Aorta (tissue), 5 donors: ENCODE results near the gene MAL. TPM values are rescaled to one million over a fixed set of nuclear protein-coding genes. Genes with fewer than 3 reads are reported as not detected.

ENCODE experiments used
- ATAC-seq: fragments of 200-7000 bp; cut with Tn5 transposase; one replicate; pipeline ENCODE4 v1.9.1; 2022; ENCODE audit warnings: moderate library complexity; ENCODE audit not compliant: low FRiP score
- DNase-seq, 2 donors: peaks; one replicate each; pipeline ENCODE4 v3.0.0-alpha.2; 2020
- H3K27ac ChIP-seq, 2 donors: one replicate each; pipeline ENCODE4 v1.5.1; 2013; ENCODE audit warnings: low read length in 2 of 2, mild to moderate bottlenecking in 2 of 2, moderate library complexity in 2 of 2, control low read depth in 1 of 2, inconsistent platforms in 1 of 2, low read depth in 1 of 2
- H3K27me3 ChIP-seq, 2 donors: one replicate each; pipeline ENCODE4 v1.6.1; 2013; ENCODE audit warnings: control low read depth in 1 of 2, low read length in 1 of 2, mild to moderate bottlenecking in 1 of 2, moderate library complexity in 1 of 2; ENCODE audit not compliant: insufficient read depth in 2 of 2, control insufficient read depth in 1 of 2
- H3K36me3 ChIP-seq, 2 donors: one replicate each; pipeline ENCODE4 v1.6.1; 2013; ENCODE audit warnings: control low read depth in 1 of 2, low read length in 1 of 2, mild to moderate bottlenecking in 1 of 2; ENCODE audit not compliant: insufficient read depth in 2 of 2, control insufficient read depth in 1 of 2
- H3K4me1 ChIP-seq, 2 donors: one replicate each; pipeline ENCODE4 v1.6.1; 2013; ENCODE audit warnings: low read length in 2 of 2, control low read depth in 1 of 2, mild to moderate bottlenecking in 1 of 2, moderate library complexity in 1 of 2; ENCODE audit not compliant: insufficient read depth in 2 of 2, control insufficient read depth in 1 of 2
- H3K4me3 ChIP-seq, 2 donors: one replicate each; pipeline ENCODE4 v1.5.1; 2013; ENCODE audit warnings: low read length in 2 of 2, control low read depth in 1 of 2, mild to moderate bottlenecking in 1 of 2
- H3K9me3 ChIP-seq: one replicate; pipeline ENCODE4 v1.6.1; 2013; ENCODE audit warnings: mild to moderate bottlenecking, low read length; ENCODE audit not compliant: control insufficient read depth
- WGBS, 2 donors: extraction: QIAGEN DNeasy Blood & Tissue Kit; methylation state at CpG; one replicate each; pipeline ENCODE4 v1.1.7; 2013; 5-methylcytosine and 5-hydroxymethylcytosine counted together
- intact Hi-C, 2 donors: fragments of 100-400 bp; cut with DNase I; formaldehyde crosslinking; loops; one replicate each; pipeline versions ENCODE4 v1.14.2 to v1.15.0; 2022
- polyA plus RNA-seq, 2 donors: library from polyadenylated mRNA; stranded (reverse); fragments of 200-250 nt; gene quantifications; one replicate each; pipeline ENCODE4 v1.2.3, GENCODE V29; 2013
- total RNA-seq, 2 donors: library from RNA; stranded (reverse); fragmentation: NEBNext Ultra II Directional; extraction: Animal tissue kit (Norgen Biotek cat#: 25700); gene quantifications; one replicate each; pipeline ENCODE4 v1.2.1, GENCODE V29; 2021
- donor health status: healthy with polysubstance abuse.
- donor health status: Bipolar disorder and iron deficiency.
- donor health status: DM: no; HTN: no; CAD: no.
- donor health status: DM: no; HTN: no; CAD: no.
- donor health status: DM: yes; HTN: yes; CAD: no.

The MAL gene
- total and polyA plus RNA-seq, 4 donors = 0.49 to 2.0 (median 1.5) TPM

DNA sequence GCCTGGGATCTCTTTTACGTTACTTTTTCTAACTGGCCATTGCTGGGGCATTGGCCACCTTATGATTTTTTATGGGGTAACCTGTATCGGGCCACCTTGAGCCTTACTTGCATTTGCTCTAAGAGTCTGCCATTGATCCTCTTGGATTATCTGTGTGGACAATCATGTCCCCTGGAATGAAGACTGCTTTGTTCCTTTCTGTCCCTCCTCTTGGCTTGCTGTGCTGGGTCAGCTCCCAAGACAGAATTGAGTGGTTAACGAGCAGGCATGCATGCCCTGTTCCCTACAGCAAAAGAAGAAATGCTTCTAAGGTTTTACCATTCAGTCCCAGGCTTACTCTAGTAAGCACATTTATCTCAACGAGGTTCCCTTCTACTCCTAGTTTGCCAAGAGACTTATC lies 46.3 kb downstream of the MAL start:
- WGBS, 2 donors = 75 to 82% methylated on average over 4 of the region's 4 CpGs
- Histone ChIP-seq H3K27me3 (no peaks in the 10 kb centered on the region), H3K27ac (no peak overlapping the region), H3K4me3 (no peak overlapping the region), H3K36me3 (no peaks in the 10 kb centered on the region), H3K9me3 (peaks cover 4% of the 10 kb centered on the region), H3K4me1 (no peaks in the 10 kb centered on the region)
- ATAC-seq = no peak
- intact Hi-C loops = no loop called here
- DNase-seq = no peak

DNA sequence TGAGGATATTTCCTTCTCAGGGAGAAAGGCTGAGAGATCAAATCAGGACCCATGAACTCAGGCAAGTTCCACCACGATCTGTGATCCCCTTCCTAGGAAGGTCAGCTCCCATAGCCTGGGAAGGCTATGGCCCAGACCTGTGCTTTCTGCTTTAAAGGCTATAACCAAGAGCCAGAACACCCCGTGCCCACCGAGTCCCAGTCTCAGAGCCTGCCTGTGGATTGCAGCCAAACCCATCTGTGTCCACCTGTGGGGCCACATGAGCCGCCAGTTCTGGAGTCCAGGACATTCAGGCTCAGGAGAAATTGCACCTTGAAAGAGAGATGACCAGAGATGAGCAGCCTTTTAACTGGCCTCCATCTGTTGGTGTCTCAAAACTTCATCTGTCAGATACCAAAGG lies 46.9 kb downstream of the MAL start:
- ATAC-seq = no peak
- Histone ChIP-seq H3K9me3 (peaks cover 1% of the 10 kb centered on the region), H3K36me3 (no peaks in the 10 kb centered on the region), H3K27me3 (no peaks in the 10 kb centered on the region), H3K27ac (no peak overlapping the region), H3K4me3 (no peak overlapping the region), H3K4me1 (no peaks in the 10 kb centered on the region)
- peak in 1 of 2 donors; percentile 35 for DNase-seq
- intact Hi-C loops = no loop called here
- 73% methylated on average over 4 of the region's 4 CpGs for WGBS, 2 donors

DNA sequence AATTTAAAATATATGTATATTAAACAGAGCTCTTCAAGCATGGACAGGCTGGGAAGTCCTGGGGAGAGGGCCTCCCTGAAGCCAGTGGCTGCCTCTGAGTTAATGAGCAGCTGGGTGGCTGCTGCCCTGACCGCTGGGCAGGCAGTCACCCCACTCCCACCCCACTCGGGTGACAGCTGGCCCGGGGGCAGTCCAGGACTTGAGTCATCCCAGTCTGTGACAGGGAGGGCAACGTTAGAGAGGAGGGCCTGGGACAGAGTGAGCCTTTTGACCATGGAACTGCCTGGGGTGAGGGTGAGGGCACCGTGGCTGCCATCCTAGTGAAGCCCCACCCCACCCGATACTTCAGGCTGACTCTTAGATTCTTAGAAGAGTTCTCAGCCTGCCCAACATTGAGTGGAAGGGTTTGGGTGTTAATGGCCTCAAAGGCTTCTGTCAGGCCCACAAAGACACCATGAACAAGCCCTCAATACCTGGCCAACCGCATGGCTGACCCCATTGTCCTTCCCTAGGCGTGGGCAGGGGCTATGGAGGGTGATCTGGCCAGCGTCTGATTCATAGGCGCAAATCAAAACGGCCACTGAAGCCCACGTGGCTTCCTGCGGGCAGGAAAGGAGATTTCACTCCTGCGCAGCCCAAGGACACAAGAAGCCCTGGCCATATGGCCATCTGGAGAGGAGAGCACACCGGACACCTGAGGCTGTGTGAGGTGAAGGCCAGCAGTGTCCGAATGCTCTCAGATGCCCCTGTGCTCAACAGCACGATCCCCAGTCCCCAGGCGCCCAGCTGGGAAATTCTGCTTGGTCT lies 48.6 kb downstream of the MAL start:
- WGBS, 2 donors = 76 to 83% methylated on average over 18 of the region's 18 CpGs
- Histone ChIP-seq H3K9me3 (no peaks in the 10 kb centered on the region), H3K27me3 (no peaks in the 10 kb centered on the region), H3K27ac (no peak overlapping the region), H3K4me3 (no peak overlapping the region), H3K36me3 (no peaks in the 10 kb centered on the region), H3K4me1 (no peaks in the 10 kb centered on the region)
- intact Hi-C loops = no loop called here
- ATAC-seq (no peak), DNase-seq (peak in 1 of 2 donors; percentile 60)

DNA sequence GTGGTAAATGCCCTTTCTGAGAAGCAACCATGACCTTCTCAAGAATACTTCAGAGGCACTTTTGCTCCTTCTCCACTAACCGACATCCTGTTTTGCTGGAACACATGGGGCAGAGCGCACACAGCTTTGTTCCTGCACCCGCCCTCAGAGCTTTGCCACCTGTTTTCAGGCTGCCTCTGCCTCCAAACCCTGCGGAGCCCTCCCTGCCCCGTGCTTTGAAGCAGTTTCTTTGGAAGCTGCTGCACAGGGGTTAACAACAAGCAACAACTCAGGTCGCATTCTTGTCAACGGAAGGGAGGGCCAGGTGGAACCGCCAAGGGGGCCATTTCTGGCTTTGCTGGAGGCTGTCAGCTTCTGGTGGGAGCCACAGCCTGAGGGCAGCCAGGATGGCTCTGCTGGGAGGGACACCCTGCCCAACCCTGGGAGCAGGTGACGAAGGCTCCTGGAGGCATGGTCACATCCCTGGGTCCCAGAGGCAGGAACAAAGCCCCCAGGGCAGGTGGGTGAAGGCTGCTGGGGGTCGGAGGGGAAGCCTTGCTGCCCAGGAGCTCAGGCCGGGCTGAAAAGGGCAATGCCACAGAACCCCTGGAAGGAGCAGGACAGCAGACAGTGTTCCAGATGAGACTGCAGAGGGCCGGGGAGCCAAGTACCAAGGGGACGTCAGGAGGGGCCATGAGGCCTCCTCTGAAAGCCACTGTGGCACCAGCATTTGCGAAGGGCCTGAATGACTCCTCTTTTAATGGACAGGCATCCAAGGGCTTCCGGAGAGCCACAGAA lies 49.3 kb downstream of the MAL start:
- intact Hi-C loops = no loop called here
- no peaks in the 10 kb centered on the region for H3K36me3 ChIP-seq
- no peak overlapping the region for H3K4me3 ChIP-seq
- H3K27me3 ChIP-seq = no peaks in the 10 kb centered on the region
- no peak for ATAC-seq
- DNase-seq = peak in 1 of 2 donors; percentile 55
- H3K4me1 ChIP-seq = no peaks in the 10 kb centered on the region
- H3K9me3 ChIP-seq = no peaks in the 10 kb centered on the region
- H3K27ac ChIP-seq = no peak overlapping the region
- 71 to 75% methylated on average over 15 of the region's 15 CpGs for WGBS, 2 donors

DNA sequence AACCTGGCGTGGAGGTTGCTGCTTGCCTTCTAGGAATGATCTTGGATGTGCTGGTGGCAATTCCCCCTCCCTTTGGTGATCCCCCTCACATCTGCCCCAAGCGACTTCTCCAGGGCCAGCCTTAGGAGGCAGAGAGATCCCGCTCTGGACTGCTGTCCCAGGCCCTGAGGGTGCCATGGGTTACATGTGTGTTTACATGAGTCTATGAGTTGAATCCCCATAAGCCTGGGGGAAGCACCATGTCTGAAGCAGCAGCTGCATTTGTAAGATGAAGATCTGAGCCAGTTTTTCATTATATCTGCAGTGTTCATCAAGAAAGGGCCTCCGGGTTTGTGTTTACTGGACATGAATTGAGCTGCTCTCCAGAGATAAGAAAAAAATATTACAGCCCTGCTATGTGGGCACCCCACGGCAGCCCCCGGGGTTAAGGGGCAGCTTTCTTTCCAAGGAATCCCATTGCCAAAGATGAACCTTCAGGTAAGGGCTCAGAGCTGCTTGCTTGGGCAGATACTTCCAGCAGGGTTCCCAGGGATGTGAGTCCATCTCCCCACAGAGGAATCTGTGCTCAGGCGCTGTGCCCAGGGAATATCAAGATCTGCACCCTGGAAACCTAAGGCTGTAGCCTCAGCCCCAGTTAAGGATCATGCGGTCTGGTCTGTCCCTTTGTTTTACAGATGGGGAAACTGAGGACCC lies 50.1 kb downstream of the MAL start:
- Histone ChIP-seq H3K4me1 (no peaks in the 10 kb centered on the region), H3K27me3 (no peaks in the 10 kb centered on the region), H3K9me3 (no peaks in the 10 kb centered on the region), H3K27ac (no peak overlapping the region), H3K36me3 (no peaks in the 10 kb centered on the region), H3K4me3 (no peak overlapping the region)
- intact Hi-C loops = no loop called here
- DNase-seq = peak in 1 of 2 donors; percentile 54
- ATAC-seq = no peak
- WGBS, 2 donors = 77 to 79% methylated on average over 8 of the region's 8 CpGs

DNA sequence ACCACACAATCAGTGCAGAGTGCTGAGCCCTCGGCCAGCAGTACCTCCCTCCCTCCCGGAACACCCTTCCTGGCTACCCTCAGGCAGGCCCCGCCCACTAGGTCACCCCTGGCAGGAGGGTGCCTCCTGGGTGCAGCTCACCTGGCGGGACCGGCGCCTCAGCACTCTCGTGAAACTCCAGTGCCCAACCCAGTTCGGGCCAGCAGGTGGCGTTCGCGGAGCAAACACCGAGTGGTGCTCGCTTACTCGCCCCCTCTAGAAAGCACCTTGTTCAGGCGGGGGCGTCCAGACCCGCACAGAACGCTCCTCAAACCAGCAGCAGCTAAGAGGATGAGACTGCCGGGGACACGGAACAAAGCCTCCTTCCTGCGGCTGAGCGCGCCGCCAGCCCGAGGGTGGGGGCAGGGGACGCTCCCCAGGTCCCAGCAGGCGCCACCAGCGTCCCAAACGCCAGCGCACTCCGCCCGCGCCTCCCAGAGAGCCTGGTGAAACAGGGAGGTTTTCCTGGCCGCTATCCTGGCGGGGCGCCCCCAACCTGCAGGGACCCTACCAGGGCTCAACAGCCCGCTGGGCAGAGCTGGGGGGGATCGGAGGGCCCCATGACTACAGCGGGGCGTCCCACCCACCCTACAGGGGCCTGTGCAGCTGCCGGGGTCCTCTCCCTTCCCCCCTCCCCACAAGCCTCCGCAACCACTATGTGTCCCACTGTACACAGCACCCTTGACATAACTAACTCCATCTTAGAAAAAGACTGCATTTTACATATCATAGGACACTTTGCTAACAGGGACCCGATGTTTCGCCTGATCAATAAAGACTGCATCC lies 51.4 kb downstream of the MAL start:
- no peaks in the 10 kb centered on the region for H3K27me3 ChIP-seq
- peak overlapping the region in 1 of 2 donors; percentile 16 for H3K4me3 ChIP-seq
- 7% methylated on average over 41 to 44 of the region's 44 CpGs for WGBS, 2 donors
- ATAC-seq (peak; percentile 66), DNase-seq (peak; percentile 75 to 91)
- H3K9me3 ChIP-seq = no peaks in the 10 kb centered on the region
- intact Hi-C loops = no loop called here
- no peaks in the 10 kb centered on the region for H3K36me3 ChIP-seq
- no peak overlapping the region for H3K27ac ChIP-seq
- H3K4me1 ChIP-seq = no peaks in the 10 kb centered on the region

DNA sequence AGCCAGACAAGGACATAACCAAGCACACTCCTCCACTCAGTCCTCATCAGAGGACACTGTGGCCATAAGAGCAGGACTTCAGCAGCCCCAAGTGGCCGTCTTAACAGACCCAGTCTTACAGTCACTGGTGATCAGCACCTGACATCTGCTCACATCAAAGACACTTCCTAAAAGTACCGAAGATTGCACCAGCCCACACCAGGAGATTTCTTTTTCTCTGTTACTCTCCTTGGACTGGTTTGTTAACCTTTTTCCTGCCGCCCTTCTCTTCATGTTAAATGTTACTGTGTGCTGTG lies 52.0 kb downstream of the MAL start:
- no peaks in the 10 kb centered on the region for H3K9me3 ChIP-seq
- DNase-seq (no peak), ATAC-seq (no peak)
- WGBS, 2 donors = 41 to 43% methylated on average over 3 of the region's 3 CpGs
- intact Hi-C loops = no loop called here
- no peaks in the 10 kb centered on the region for H3K27me3 ChIP-seq
- H3K36me3 ChIP-seq = no peaks in the 10 kb centered on the region
- no peaks in the 10 kb centered on the region for H3K4me1 ChIP-seq
- no peak overlapping the region for H3K27ac ChIP-seq
- no peak overlapping the region for H3K4me3 ChIP-seq

DNA sequence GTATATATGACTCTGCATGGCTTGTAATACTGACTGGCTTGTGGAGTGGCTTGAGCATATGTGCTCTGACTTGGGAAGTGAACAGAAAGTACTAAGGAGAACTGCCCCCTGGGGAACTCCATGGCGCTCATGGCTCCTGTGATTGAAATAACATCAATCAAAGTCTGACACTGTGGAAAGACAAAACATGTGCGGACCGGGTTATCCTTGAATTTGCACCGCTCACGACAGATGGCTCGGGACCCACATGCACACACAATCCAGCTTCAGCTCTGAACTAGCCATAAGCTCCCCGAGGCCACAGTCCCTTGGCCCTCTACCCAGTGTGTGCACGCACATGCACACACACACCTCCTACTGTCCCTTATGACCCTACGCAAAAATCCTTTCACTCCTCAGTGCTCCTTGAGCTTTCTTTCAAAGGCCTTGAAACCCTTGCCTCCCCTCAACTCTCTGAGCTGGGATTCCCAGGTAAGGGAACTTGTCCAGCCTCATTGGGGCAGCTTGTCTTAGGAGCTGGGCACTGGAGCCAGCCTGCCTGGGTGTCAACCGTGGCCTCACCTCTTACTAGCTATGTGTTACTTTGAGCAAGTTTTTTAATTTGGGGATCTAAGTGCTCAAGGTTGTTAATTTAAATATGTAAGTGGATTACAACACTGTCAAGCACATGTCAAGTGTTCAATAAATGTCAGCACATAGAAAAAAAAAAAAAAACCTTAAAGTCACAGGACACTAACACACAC lies 52.5 kb downstream of the MAL start:
- 34% methylated on average over 10 of the region's 10 CpGs for WGBS, 2 donors
- Histone ChIP-seq H3K9me3 (no peaks in the 10 kb centered on the region), H3K4me1 (no peaks in the 10 kb centered on the region), H3K36me3 (no peaks in the 10 kb centered on the region), H3K27ac (no peak overlapping the region), H3K4me3 (no peak overlapping the region), H3K27me3 (no peaks in the 10 kb centered on the region)
- no peak for ATAC-seq
- intact Hi-C loops = no loop called here
- no peak for DNase-seq
